Keratinocyte (primary cell): ENCODE data around the gene FSD2. TPM values are rescaled to one million over a fixed set of nuclear protein-coding genes. Genes with fewer than 3 reads are reported as not detected.

Source experiments
- DNase-seq: peaks from one replicate; pipeline ENCODE4 v3.0.0-alpha.2; 2011; ENCODE audit warnings: low read depth, missing footprints, low spot score
- FAIRE-seq: peaks from 2 replicates; lab custom pipeline; 2011; peaks lifted over from hg19 to GRCh38; lab: Jason Lieb, UNC
- H2AFZ ChIP-seq: 2 replicates; pipeline ENCODE4 v1.6.0; 2012; ENCODE audit warnings: low read length, control low read depth, inconsistent platforms; ENCODE audit not compliant: control insufficient read depth
- H3K27ac ChIP-seq: 2 replicates; pipeline ENCODE4 v1.5.1; 2011; ENCODE audit warnings: low read length; ENCODE audit not compliant: control insufficient read depth, insufficient read depth
- H3K27me3 ChIP-seq: 3 replicates; pipeline ENCODE4 v1.6.0; 2011; ENCODE audit warnings: low read length; ENCODE audit not compliant: control insufficient read depth, insufficient read depth; ENCODE audit errors: extremely low read depth
- H3K36me3 ChIP-seq, 2 experiments: 2 replicates in 1 of 2; 3 replicates in 1 of 2; pipeline ENCODE4 v1.5.1; 2011; ENCODE audit warnings: low read length in 2 of 2, mild to moderate bottlenecking in 1 of 2; ENCODE audit not compliant: control insufficient read depth in 2 of 2, insufficient read depth in 2 of 2; ENCODE audit errors: extremely low read depth in 1 of 2
- H3K4me1 ChIP-seq: 3 replicates; pipeline ENCODE4 v1.5.1; 2011; ENCODE audit warnings: low read length; ENCODE audit not compliant: control insufficient read depth, insufficient read depth; ENCODE audit errors: extremely low read depth
- H3K4me2 ChIP-seq: 3 replicates; pipeline ENCODE4 v1.6.0; 2011; ENCODE audit warnings: low read depth, low read length; ENCODE audit not compliant: control insufficient read depth, insufficient read depth; ENCODE audit errors: extremely low read depth
- H3K4me3 ChIP-seq, 3 experiments: fragments of 200-600 bp in 1 of 3; sonication (generic) in 1 of 3; 2 replicates in 2 of 3; 3 replicates in 1 of 3; pipeline ENCODE4 v1.5.1; 2011 to 2016; ENCODE audit warnings: low read length in 3 of 3, mild to moderate bottlenecking in 3 of 3, control low read depth in 2 of 3, inconsistent platforms in 1 of 3, low read depth in 1 of 3, mixed read lengths in 1 of 3, mixed run types in 1 of 3, moderate library complexity in 1 of 3; ENCODE audit not compliant: control insufficient read depth in 2 of 3, insufficient read depth in 2 of 3; ENCODE audit errors: extremely low read depth in 1 of 3
- H3K79me2 ChIP-seq: 2 replicates; pipeline ENCODE4 v1.6.0; 2012; ENCODE audit warnings: low read length; ENCODE audit not compliant: control insufficient read depth, insufficient read depth
- H3K9ac ChIP-seq: 3 replicates; pipeline ENCODE4 v1.6.0; 2011; ENCODE audit warnings: low read length; ENCODE audit not compliant: control insufficient read depth, insufficient read depth; ENCODE audit errors: extremely low read depth
- H3K9me1 ChIP-seq: 3 replicates; pipeline ENCODE4 v1.6.0; 2011; ENCODE audit warnings: low read length; ENCODE audit not compliant: control insufficient read depth, insufficient read depth; ENCODE audit errors: extremely low read depth
- H3K9me3 ChIP-seq: 2 replicates; pipeline ENCODE4 v1.5.1; 2012; ENCODE audit warnings: low read depth, low read length; ENCODE audit not compliant: control insufficient read depth
- H4K20me1 ChIP-seq: 3 replicates; pipeline ENCODE4 v1.6.0; 2011; ENCODE audit warnings: low read length; ENCODE audit not compliant: control insufficient read depth, insufficient read depth; ENCODE audit errors: extremely low read depth
- EZH2 ChIP-seq: IDR thresholded peaks from one replicate; pipeline ENCODE4 v1.6.1; 2012; ENCODE audit warnings: inconsistent platforms, mild to moderate bottlenecking, low read length, moderate library complexity
- dilution Hi-C: fragments of 300-500 bp; cut with MboI; formaldehyde crosslinking; loops from one replicate; pipeline ENCODE4 v1.7.0; 2020; ENCODE audit warnings: low sequenced_read_pairs; ENCODE audit not compliant: extremely low pct_ligation_motif_present
- polyA plus RNA-seq, 5 experiments: library from polyadenylated mRNA; depleted of rRNA in 3 of 5; stranded (reverse) in 3 of 5; stranded (forward) in 1 of 5; unstranded in 1 of 5; fragments of >200 nt; gene quantifications; 1 replicate in 1 of 5; 2 replicates in 3 of 5; 3 replicates in 1 of 5; pipeline versions ENCODE4 v1.2.1 to v1.2.3, GENCODE V29; 2011 to 2012; ENCODE audit warnings: missing spikeins in 2 of 5, low read depth in 1 of 5, low replicate concordance in 1 of 5
- TF ChIP-seq, protein P1 (sequence below), 3 experiments: IDR thresholded peaks in 1 of 3; conservative IDR thresholded peaks in 1 of 3; optimal IDR thresholded peaks in 1 of 3; 2 replicates in 2 of 3; 3 replicates in 1 of 3; pipeline versions ENCODE3 to v1.5.1; 2011; ENCODE audit warnings: low read length in 3 of 3, mild to moderate bottlenecking in 3 of 3, moderate library complexity in 2 of 3, control low read depth in 1 of 3, inconsistent platforms in 1 of 3; ENCODE audit not compliant: insufficient read depth in 2 of 3; ENCODE audit errors: extremely low read depth in 1 of 3

The FSD2 gene
- polyA plus RNA-seq, 1 donor (not counting 4 experiments of a cell fraction or from before 2014, with no cell fraction given): not detected

DNA sequence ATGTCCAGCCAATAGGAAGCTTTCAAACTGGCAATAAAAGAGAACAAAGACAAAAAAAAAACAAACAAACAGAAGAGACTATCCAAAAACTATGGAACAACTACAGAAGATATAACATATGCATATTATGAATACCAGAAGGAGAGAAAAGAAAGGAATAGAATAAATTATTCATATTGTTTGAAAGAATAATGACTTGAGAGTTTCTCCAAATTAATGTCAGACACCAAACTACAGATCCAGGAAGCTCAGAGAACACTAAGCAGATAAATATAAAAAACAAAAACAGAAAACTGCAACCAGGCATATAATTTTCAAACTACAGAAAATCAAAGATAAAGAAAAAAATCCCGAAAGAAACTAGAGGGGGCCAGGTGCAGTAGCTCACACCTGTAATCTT lies 62.1 kb downstream of the FSD2 start:
- FAIRE-seq: no peak
- dilution Hi-C loops: no loop called here

DNA sequence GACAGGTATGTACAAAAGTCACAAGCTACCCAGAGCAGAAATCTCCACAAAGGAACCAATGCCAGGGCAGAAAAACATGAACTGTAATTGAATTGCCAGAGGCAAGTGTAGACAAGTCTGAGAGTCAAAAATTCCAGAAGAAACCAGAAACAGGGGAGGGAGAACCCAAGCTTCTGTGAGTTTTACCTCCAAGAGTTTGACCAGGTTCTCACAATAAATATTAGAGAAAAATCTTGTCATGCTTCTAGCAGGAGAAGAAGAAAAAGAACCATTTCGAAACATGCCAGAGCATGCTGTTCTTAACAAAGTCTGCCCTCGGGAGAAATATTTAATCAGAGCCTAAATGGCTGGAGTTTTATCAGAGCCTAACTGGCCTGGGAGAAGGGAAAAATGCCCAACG lies 63.7 kb downstream of the FSD2 start:
- Histone ChIP-seq H3K79me2 (no peaks in the 10 kb centered on the region), H3K27me3 (no peaks in the 10 kb centered on the region), H2AFZ (peak overlapping the region; percentile 72), H3K4me1 (peaks cover 39% of the 10 kb centered on the region), H3K4me2 (peak overlapping the region; percentile 69), H3K4me3 (peak overlapping the region in 1 of 3 experiments; percentile 26), H3K27ac (peak overlapping the region; percentile 80), H3K9me1 (no peaks in the 10 kb centered on the region), H3K9ac (peak overlapping the region; percentile 49), H3K9me3 (no peaks in the 10 kb centered on the region), H3K36me3 (no peaks in the 10 kb centered on the region), H4K20me1 (no peaks in the 10 kb centered on the region)
- dilution Hi-C loops: no loop called here
- TF ChIP-seq EZH2: no peak
- TF ChIP-seq, protein P1, sequence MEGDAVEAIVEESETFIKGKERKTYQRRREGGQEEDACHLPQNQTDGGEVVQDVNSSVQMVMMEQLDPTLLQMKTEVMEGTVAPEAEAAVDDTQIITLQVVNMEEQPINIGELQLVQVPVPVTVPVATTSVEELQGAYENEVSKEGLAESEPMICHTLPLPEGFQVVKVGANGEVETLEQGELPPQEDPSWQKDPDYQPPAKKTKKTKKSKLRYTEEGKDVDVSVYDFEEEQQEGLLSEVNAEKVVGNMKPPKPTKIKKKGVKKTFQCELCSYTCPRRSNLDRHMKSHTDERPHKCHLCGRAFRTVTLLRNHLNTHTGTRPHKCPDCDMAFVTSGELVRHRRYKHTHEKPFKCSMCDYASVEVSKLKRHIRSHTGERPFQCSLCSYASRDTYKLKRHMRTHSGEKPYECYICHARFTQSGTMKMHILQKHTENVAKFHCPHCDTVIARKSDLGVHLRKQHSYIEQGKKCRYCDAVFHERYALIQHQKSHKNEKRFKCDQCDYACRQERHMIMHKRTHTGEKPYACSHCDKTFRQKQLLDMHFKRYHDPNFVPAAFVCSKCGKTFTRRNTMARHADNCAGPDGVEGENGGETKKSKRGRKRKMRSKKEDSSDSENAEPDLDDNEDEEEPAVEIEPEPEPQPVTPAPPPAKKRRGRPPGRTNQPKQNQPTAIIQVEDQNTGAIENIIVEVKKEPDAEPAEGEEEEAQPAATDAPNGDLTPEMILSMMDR (optimal IDR thresholded peaks at IDR 0.05 in 1 of 3, IDR thresholded peaks at IDR 0.05 in 1 of 3, conservative IDR thresholded peaks at IDR 0.05 in 1 of 3; ENCODE audit: extremely low read depth in 1 of 3, insufficient read depth in 2 of 3, low read length in 3 of 3): no peak
- DNase-seq (peak; percentile 59), FAIRE-seq (peak; percentile 82)

More for the DNA sequence above, 62.1 kb downstream of the FSD2 start:
- Histone ChIP-seq H3K36me3 (no peaks in the 10 kb centered on the region), H3K4me2 (no peak overlapping the region), H3K27me3 (no peaks in the 10 kb centered on the region), H3K4me1 (peaks cover 30% of the 10 kb centered on the region), H3K9ac (no peak overlapping the region), H3K27ac (no peak overlapping the region), H3K79me2 (no peaks in the 10 kb centered on the region), H4K20me1 (no peaks in the 10 kb centered on the region), H3K9me3 (no peaks in the 10 kb centered on the region), H3K9me1 (no peaks in the 10 kb centered on the region), H3K4me3 (no peak overlapping the region), H2AFZ (no peak overlapping the region)
- no peak for TF ChIP-seq EZH2
- TF ChIP-seq, protein P1 (optimal IDR thresholded peaks at IDR 0.05 in 1 of 3, IDR thresholded peaks at IDR 0.05 in 1 of 3, conservative IDR thresholded peaks at IDR 0.05 in 1 of 3; ENCODE audit: extremely low read depth in 1 of 3, insufficient read depth in 2 of 3, low read length in 3 of 3): no peak
- no peak for DNase-seq
